Subcutaneous adipose tissue (tissue), 4 donors: Measurements from ENCODE around the gene PRDM11. TPM values are rescaled to one million over a fixed set of nuclear protein-coding genes. Genes with fewer than 3 reads are reported as not detected.

Experiments used
- total RNA-seq, 4 donors: library from RNA; depleted of rRNA; stranded (reverse); fragments of >200 nt; gene quantifications; one replicate each; pipeline ENCODE4 v1.1.0, GENCODE V29; 2016
- TF ChIP-seq, protein P1 (sequence below): fragments of 450-650 bp; IDR thresholded peaks from one replicate; pipeline ENCODE4 v1.5.1; 2016; ENCODE audit warnings: low read depth, mild to moderate bottlenecking, control low read depth, antibody characterized with exemption, moderate library complexity

PRDM11 gene
- total RNA-seq, 4 donors from 2014 or later = 3.9 to 11.3 (median 6.4) TPM

DNA sequence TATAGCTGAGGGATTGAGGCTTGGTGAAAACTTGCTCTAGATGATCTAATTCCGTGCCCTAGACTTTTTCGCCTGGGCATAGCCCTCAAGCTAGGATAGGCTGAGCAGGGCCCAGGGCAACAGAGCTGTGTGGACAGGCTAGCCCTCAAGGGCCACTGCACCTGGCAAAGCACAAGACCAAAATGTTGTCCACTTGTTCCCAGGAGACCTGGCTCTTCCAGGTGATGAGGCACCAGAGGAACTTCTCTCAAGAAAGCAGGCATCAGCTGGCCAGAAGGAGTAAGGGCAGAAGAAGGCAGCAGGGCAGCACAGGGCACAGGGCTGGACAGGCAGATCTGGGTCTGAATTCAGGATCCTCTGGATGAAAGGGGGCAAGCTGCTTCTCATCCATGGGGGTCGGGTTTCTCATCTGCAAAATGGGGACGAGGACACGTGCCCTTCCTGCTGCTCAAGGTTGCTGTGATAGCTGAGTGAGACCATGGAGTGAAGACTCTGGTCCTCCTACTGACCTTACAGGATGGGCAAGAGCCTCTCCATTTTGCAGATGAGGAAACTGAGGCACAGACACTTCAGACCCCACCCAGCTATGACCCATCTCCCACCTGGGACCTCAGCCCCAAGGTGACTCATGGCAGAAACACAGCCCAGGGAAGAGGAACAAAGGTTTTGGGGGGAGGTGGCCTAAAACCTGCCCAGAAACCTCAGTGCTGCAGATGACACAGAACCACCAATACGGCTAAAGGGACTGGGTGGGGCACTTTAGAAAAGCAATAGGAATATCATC is 42.2 kb upstream of the PRDM11 start:
- TF ChIP-seq, protein P1, sequence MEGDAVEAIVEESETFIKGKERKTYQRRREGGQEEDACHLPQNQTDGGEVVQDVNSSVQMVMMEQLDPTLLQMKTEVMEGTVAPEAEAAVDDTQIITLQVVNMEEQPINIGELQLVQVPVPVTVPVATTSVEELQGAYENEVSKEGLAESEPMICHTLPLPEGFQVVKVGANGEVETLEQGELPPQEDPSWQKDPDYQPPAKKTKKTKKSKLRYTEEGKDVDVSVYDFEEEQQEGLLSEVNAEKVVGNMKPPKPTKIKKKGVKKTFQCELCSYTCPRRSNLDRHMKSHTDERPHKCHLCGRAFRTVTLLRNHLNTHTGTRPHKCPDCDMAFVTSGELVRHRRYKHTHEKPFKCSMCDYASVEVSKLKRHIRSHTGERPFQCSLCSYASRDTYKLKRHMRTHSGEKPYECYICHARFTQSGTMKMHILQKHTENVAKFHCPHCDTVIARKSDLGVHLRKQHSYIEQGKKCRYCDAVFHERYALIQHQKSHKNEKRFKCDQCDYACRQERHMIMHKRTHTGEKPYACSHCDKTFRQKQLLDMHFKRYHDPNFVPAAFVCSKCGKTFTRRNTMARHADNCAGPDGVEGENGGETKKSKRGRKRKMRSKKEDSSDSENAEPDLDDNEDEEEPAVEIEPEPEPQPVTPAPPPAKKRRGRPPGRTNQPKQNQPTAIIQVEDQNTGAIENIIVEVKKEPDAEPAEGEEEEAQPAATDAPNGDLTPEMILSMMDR = no peak

DNA sequence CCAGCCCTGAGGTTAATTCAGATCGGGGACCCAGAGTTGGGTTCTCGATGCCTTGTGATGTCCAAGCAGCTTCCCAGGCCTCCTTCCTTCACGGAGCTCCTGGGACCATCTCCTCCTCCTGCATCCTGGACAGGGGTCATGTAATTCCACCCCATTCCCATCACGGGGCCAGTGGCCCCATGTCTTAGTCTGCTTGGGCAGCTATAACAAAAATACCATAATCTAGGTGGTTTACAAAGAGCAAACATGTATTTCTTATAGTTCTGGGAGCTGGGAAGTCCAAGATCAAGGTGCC is 41.7 kb upstream of the PRDM11 start:
- TF ChIP-seq, protein P1 = no peak

DNA sequence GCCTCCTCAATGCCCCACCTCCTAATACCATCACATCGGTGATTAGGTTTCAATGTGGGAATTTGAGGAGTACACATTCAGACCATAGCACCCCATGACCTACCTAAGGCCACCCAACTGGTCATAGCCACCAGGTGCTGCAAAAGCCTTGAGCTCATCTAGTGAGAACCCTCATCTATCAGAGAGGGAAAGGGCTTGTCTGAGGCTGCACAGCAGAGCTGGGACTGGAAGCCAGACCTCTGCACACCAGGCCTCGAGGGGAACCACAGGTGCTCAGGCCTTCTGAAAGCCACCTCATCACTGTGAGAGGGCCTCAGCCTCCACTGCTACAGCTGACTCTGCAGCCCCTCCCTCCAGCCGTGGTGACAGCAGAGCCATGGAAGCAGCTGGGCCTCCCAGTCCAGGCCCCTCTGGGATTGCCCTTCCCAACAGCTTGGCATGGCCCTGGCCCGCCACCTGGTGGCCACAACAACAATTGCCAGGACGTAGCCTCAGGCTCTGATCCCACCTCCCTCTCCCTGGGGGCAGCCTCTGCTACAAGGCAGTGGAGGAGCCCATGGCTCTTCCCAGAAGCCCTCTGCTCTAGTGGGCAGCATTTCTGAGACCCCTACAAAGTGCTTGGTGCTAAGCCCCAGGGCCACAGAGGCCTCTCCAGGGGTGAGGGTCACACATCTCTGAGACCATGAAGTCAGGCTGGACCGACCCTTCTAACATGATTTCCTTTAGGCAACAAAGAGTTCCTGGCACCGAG is 41.0 kb upstream of the PRDM11 start:
- TF ChIP-seq, protein P1 = no peak

DNA sequence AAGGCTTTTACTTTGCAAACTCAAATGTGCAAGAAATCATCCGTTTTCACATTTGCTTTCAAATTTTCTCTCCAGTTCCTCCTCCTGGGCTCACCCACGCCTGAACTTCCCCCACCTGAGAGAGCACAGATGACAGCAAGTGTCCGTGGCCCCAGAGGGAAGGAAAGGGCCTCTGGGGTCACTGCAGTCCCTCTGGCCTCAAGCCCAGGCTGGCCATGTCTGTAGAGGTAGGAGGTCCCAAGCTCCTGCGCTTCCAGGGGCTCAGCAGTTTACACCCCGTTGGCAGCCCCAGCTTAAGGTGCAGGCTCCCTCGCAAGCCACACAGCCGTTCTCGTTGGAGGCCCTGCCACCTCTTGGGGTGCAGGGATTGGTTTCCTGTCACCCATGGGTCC is 40.5 kb upstream of the PRDM11 start:
- TF ChIP-seq, protein P1 = no peak

DNA sequence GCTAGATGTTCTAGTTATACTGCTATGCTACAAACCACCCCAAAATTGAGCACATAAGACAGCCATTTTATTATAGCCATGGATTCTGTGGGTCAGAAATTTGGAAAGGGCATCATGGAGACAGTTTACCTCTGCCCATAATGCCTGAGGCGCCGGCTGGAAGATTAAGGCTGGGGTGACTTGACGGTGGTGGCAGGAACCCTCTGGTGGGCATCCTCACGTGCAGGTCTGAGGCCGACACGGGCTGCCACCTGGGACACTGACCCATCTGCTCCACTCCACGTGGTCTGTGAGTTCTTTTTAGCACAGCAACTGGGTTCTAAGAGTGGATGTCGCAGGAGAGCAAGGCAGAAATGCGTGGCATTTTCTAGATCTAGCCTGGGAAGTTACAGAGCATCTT is 40.0 kb upstream of the PRDM11 start:
- TF ChIP-seq, protein P1 = no peak

DNA sequence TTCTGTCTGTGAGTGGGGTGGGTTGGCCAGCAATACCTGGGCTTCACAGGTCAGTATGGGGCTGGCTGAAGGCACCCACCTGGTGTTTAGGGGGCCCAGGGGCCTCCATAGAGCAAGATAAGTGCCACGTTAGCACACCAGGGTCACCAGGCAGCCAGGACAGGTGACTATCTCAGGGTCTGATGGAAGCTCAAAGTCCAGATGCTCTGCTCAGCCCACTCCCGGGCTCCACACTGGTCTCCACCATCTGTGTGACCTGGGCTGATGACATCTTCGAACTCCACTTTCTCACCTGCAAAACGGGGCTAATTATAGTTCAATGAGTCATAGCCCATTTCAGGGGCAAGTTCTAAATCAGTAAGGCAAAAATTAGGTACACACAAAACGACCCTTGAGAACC is 39.4 kb upstream of the PRDM11 start:
- TF ChIP-seq, protein P1 = no peak
